HG02763 (cell line): ENCODE results near the gene DCTN3.

Source experiments
- ATAC-seq: cut with Tn5 transposase; IDR thresholded peaks from one replicate; pipeline ENCODE4 v1.9.1; 2021; ENCODE audit warnings: mild to moderate bottlenecking, moderate library complexity; ENCODE audit not compliant: unreplicated experiment

DCTN3 gene

DNA sequence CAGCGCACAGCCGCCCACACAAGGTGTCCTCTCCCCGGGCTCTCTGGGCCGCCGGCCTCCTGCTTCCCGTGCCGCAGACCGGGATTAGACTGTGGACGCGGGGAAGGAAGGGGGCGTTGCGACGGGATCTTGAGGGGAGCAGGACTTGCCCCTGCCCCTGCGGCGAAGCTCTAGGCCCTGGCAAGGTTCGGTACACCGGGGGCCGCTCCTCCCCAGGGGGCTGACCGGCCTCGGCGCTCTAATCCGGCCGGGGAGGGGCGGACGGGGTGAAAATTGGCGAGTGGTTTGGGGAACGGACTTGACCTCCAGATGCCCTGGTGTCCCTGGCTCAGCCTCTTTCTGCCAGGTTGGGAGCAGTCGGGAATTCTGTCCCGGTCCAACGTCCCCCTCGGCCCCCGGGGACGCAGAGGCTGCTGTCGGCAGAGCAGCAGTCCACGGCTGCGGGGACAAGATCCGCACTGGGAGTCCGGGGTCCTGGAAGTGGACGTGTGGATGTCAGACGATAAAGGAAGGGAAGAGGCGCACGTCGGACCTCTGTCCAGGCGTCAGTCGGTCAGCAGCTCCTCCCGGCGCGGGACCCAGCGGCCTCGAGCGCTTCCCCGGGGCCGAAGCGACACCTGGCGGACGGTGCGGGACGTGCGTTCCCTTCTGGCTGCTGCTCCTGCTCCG is 28.9 kb downstream of the DCTN3 start:
- ATAC-seq = peak; percentile 66

DNA sequence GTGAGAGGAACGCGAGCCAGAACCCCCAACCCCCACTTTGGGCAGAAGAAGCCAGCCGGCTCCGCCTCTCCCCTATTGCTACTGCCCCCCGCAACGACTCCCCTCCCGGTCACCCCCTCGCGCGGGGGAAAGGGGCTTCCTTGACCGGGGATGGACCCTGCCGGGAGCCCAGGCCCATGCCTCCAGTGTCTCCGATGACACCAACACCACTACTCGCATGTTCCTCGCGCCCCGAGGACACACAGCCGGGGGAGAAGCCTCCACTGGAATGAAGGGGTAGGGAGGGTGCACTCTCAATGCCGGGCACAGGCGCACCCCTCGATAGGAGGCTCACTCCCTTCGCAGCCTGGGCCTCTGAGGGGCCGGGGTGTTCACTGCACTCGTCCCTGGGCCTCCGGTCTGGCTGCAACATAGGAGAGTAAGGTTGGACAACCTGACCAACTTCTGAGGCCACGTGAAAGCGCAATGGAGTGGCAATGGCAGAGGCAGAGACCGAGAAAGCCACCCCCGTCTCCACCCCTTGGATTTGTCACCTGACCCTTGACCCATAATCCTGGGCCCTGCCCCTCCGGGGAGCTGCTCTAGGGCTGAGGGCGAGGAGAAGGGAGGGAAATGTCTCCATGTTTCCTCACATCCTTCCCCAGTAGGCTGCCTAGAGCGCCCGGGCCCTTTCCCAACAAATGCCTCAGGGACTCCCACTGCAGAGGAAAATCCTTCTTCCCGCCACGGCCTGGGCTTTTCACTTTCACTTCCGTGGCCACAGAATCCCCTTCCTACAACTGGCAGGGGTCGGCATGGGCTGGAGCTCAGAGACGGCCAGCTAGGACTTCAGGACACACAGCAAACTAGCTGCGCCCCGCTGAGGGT is 29.7 kb downstream of the DCTN3 start:
- ATAC-seq = no peak

DNA sequence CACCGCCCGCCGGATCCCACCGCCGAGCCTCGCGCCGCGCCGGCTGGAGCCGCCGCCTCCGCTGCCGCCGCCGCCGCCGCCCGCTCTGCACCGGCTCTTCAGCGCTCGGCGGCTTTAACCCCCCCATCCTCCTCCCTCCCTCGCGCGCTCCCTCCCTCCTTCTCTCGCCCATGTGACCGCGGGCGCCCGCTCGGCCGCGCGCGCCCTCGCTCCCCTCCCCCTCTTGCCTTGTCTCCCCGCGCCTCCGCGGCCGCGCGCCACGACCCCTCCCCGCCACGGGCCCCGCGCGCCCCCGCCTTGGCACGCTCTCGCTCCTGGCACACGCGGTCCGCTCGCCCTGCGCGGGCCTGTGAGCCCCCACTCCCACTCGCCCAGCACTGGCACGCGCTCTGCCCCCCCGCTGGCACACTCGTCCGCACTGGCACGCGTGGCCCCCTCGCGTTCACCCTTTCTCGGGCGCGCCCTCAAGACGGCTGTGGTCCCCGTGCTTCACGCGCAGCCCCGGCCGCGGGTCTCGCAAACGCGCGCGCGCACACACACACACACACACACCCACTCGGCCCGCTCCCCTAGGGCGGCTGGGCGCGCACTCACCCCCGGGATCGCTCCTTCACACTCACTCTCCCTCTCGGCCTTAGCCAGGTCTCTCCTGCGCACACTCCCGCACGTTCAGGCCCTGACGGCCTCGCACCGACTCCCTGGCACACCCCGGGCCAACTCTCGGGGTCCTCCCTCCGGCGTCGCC is 30.5 kb downstream of the DCTN3 start, which contains the start of gene CNTFR:
Gene CNTFR, minus strand, starts transcription at position 89 of the 745 bp plus-strand sequence. CDS start 20,743 bp downstream, outside the sequence.
- no peak for ATAC-seq

DNA sequence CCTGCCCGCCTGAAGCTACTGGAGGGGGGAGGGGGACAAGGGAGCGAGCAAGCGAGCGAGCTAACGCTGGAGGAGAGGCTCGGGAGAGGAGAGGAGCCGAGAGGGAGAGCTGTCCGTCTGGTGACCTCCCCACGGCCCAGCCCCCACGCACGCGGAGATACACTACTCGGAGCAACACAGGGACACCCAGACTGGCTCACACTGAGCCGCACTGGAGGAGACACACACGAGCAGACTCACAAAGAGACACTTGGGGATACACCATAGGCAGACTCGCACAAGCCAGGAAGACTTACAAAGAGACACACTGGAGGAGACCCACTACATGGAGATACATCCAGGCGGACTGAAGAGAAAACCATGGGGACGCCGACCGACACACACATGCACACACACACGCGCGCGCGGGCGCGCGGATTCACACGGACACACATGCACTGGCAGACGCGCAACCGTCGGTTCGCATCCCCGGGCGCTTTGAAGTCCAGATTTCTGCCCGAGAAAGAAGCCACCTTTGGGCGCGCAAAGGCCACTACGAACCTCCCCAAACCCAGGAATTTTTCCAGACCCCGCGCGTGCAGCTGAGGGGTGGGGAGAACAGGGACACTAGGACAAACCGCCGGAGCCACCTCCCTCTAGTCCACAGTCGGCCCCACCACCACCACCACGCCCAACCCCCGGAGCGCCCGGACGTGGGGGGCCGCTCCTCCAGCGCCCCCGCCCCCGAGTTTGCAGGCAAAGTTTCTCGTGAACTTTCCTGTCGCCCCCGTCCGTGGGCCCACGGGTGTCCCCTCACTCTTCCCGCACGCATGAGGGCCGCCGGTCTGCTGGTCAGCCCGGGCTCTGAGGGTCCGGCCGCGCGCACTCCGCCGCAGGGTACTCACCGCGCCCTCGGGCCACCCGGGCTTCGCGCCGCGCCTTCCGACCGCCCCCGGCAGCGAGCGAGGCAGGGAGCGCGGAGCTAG is 31.3 kb downstream of the DCTN3 start:
- ATAC-seq = no peak

DNA sequence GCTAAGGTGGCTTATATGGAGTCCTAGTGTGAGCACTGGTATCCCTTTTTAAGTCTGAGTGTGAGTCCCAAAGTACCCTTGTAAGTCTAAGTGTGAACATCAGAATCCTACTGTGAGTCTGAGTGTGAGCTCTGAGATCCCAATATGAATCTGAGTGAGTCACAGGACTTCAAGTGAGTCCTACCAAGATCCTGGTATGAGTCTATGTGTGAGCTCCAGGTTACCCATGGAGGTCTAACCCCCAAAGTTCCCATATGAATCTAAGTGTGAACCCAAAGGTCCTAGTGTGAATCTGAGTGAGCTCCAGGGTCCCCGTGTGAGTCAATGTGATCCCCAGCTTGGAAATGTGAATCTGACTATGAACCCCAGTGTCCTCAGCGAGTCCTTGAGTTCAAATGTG is 33.0 kb downstream of the DCTN3 start:
- ATAC-seq = no peak

DNA sequence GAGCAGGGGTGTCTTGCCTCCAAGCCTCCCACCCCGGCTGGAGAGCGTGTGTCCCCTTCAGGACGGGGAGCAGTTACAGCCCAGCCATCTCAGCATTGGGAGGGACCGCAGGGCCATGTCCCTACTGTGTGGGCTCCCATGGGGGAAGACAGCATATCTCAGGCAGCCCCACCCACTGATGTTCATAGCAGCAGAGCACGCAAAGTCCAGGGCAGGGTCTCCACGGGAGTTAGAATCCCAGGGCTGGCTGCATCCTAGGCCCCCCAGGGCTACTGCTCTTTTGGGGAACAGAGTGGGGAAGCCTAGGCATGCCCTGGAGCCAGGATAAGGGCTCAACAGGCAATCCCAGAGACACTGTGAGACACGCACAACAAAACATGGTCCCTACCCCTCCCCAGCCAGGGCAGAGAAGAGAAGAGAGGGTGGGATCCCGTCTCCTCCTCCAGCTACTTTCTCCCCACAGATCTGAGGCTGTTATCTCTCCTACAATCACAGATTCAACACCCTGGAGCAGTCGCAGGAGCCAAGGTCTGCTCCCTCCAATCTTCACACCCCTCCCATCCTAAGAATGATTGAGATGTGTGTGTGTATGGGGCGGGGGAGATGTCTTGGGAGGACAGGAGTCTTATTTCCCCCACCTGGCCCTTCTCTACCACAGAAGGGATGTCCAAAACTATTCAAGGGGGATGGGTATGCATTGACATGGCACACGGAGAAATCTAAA is 34.2 kb downstream of the DCTN3 start:
- no peak for ATAC-seq

DNA sequence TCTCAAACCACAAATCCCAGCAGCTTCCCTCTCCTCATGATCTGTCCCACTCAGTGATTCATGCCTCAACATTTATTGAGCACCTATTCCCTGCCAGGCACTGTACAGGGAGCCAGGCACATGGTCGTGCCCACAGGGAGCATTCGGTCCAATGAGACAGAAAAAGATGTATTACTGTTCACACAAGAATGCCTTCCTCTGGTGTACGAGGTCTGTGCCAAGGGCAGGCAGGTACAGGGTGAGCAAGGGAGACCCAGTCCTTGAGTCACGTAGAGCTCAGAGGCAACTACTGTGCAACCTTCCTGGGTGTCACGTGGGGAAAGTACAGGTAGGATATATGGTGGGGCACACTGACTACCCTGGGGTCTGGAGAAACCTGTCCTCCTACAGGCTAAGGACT is 35.3 kb downstream of the DCTN3 start:
- ATAC-seq = no peak

DNA sequence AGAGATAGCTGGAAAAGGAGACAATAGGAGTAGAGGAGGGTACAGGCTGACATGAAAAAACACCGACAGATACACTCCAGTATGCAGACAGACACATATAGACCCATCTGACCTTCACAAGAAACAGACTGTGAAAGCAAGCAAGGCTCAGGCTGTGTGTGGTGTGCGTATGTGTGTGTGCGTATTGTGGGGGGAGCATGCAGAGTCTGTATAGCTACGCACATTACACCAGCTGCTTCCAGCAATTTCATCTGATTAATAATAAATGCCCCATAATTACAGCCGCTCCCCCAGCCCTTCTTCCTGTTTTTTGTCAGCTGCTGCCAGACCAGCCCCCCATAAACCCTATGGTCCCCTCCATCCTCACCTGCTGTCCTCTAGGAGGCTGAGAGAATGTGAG is 37.5 kb downstream of the DCTN3 start:
- no peak for ATAC-seq

DNA sequence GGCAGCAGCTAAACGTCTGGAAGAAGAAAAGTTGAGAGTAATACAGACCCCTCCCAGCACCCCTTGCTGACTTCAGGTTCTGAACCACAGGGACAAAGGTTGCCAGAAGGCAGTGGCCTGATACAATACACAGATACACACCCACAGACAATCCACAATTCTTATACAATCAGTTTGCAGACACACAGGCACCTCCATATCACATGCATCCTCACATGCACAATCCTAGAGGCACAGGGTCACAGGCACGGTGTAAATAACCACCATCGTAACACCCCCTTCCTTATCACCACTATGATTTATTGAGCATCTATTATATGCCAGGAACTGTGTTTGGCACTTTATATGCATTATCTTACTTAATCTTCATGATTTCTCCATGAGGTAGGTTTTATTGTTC is 39.0 kb downstream of the DCTN3 start:
- ATAC-seq = no peak

DNA sequence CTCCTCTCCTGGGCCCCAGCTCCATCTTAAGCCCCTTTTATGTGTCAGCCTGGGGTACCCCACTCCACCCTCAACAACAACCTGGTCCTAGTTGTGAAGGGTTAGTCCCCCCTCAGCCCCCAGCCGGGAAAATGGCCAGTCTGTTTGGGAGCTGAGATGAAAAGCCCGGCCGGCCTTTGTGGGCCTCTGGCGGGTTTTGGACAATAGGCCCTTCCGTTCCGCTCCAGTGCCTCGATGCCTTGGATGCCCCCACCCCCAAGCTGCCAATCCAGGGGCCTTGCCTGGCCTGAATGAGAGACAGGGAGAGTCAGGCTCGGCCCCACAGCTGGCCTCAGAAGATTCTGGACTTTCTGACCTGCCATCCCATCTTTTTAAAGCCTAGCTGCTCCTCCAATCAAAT is 39.9 kb downstream of the DCTN3 start:
- ATAC-seq = no peak

DNA sequence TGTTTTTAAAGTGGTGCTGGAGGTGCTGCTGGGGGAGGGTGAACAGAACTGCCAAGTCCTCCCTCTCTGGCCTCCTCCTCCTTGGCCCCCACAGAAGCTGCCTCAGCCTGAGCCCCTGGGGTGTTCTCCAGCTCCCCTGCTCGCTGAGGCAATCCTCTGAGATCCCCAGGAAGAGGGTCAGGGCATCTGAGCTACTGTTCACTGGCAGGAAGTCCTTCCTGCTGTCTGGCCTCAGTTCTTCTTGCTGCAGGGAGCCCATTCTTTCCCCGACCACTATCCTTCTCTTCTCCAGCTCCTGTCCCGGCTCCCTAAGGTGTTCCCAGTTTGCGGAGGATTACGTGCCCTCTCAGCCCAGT is 40.5 kb downstream of the DCTN3 start:
- ATAC-seq = no peak

DNA sequence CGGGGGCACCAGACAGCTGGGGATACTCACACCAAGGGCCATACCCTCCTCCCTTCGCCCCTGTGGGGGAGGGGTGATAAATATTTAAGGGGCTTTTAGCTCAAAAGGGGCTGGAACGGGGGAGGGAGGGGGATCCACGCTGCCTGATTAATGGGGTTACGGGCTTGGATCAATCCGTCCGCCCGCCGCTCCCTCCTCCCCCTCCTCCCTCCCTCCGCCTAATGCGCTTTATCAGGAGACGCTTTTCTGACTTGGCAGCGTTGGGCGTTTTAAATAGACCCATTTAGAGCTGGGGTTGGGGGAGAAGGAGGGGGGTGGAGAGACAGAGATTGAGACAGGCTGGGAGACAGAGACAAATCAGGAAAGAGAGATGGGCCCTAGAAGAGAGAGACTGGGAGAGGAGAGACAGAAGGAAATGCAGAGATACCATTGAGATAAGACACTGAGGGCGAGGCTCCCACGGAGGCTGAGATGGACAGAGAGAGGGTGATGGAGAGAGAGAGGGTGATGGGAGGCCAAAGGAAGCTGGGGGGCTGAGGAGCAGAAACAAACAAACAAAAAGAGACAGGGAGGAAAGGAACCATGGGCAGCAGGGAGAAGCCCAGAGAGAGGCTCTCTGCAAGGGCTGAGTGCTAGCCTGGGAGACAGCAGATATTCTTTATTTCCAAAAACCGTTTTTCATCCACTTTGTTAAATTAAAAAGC is 41.0 kb downstream of the DCTN3 start:
- no peak for ATAC-seq

DNA sequence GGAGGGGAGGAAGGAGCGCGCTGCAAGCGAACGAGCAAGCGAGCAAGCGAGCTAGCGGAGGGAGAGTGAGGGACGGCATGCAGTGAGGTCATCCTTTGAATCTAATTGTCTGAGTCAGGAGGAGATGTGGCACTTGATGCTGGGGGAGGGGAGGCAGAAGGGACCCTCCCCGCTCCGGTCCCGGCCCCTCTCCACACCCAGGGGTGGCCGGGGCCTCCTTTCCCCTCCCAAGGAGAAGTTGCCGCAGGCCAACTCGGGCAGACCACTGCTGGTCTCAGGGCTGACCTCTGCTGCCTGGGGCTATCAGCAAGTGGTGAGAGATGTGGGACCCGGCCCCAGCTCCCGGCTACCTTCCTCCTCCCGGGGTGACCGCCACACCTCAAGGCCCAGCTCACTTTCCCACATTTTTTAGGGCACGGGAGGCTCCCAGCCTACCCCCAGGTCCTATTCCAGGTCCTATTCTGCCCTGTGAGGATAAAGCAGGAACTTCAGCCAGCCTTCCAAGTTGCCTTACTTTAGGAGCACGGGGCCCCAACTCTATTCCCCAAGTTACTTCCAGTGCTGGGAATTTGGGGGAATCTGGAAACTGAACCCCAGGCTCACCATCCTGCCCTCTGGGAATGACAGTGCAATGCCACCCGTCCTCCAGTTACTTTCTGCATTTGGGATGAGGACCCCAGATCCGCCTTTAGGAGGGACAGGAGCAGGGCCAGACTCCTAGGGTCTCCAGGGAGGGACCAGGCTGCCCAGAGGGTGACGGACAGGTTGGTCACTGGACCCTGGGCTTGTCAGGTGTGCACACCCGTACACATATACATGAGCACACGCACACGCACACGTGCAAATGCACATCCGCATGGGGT is 41.8 kb downstream of the DCTN3 start:
- ATAC-seq = no peak

DNA sequence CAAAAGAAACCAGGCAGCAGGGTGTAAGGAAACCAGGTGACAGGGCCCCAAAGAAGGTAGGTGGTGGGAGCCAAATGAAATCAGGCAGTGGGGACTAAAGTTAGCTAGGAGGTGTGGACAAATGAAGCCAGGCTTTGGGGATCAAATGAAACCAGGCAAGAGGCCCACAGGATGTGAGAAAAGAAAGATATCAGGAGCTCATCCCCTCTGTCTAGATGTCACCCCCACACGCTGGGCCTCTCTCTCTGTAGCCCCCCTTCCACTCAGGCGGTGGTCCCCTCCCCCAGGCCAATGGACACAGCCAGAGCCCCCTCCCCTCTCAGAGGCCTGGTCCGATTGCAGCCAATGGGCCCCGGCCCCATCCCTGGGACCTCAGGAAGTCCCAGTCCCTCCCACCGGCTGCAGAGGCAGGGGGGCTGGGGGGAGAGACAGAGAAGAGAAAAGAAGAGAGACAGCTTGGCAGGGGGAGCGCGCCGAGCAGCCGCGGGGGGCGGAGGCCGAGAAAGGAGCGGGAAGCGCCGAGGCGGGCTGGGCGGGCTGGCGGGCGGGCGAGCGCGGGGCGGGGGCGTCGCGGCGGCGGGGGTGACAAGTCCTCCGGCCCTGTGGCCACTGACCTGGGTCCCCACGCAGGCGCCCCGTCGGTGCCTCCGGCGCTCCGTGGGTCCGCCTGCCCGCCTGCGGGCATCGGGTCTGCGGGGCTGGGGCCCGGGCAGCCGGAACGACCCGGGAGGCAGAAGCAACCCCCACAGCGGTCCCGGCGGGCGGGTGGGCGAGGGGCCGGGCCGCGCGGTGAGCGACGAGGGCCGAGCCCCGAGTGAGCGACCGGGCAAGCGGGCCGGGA is 42.7 kb downstream of the DCTN3 start:
- ATAC-seq = no peak

DNA sequence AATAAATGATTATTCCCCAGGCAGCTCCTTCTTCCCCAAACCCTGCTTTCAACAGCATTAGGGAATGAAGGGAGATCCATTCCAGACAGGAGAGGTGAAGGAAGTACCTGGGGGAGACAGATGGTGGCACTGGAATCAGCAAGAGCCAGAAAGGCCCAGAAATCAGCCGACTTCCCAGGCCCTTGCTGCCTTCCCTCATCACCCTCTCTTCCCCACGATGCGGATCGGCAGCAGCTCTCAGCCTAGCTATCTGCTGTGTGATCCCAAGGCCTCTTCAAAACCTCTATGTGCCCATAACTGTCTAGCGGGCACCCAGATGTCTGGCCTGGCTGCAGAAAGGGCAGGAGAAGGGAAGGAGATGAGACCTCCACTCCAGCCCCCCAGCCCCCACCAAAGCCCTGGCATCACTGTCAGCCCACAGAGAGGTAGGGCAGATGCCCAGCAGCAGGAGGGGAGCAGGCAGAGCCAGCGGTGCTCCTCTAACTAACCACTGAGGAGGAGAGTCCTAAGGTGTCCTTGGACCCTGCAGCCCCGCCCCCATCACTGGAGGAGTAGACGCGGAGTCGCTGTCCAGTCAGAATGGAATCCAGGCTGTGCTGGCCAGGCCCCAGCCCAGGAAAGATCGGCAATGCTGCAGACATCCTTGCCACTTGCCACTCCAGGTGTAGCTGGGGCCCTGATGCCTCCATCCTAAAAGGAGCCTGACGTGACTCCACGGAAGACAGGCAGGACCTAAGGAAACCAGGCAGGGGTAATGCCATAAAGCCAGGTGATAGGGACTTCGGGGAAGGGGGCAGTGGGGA is 43.5 kb downstream of the DCTN3 start:
- ATAC-seq = no peak

DNA sequence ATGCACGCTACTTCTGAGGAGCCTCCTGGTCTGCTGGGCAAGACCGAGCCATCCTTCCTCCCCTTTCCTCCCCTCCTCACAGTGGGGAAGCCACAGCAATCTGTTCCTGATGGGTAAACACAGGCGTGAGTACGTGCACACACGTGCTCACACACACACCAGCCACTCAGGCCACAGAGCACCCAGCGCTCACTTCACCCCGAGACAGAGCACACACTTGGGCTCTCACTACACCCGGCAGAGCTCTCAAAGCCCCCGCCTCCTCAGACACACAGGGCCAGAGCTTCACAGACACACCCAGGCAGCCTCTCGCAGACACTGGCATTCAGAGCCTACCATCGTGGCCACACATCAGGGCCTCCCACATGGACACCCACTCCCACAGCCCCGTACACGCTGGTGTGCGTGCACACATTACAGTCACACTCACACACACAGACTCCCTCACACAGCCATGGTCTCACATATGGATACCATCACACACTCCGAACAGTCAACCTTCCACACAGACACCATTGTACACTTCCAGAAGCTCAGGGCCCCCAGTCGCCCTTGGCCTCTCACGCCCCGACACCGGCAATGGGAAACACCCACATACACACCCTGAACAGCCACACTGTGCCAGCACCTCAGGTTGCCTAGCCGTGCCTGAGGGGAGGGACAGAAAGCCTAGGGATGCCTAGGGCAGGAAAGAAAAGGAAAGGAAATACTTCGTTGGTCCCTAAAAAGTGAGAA is 44.3 kb downstream of the DCTN3 start:
- no peak for ATAC-seq
